Measurements from ENCODE around the gene SLC4A1.

- TF ChIP-seq, protein P1, sequence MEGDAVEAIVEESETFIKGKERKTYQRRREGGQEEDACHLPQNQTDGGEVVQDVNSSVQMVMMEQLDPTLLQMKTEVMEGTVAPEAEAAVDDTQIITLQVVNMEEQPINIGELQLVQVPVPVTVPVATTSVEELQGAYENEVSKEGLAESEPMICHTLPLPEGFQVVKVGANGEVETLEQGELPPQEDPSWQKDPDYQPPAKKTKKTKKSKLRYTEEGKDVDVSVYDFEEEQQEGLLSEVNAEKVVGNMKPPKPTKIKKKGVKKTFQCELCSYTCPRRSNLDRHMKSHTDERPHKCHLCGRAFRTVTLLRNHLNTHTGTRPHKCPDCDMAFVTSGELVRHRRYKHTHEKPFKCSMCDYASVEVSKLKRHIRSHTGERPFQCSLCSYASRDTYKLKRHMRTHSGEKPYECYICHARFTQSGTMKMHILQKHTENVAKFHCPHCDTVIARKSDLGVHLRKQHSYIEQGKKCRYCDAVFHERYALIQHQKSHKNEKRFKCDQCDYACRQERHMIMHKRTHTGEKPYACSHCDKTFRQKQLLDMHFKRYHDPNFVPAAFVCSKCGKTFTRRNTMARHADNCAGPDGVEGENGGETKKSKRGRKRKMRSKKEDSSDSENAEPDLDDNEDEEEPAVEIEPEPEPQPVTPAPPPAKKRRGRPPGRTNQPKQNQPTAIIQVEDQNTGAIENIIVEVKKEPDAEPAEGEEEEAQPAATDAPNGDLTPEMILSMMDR (IDR thresholded peaks at IDR 0.05 in 2 of 3, conservative IDR thresholded peaks at IDR 0.05 in 1 of 3; ENCODE audit: borderline replicate concordance in 1 of 3, insufficient read depth in 1 of 3, low read depth in 2 of 3, low read length in 2 of 3), result no peak
- TF ChIP-seq POLR2A (IDR thresholded peaks at IDR 0.05; ENCODE audit: borderline replicate concordance, extremely low read depth, insufficient read depth, insufficient read length) (no peak), EZH2phosphoT487 (IDR thresholded peaks at IDR 0.05; ENCODE audit: borderline replicate concordance) (no peak), EZH2 (IDR thresholded peaks at IDR 0.05) (no peak), CEBPB (IDR thresholded peaks at IDR 0.05; ENCODE audit: low read depth) (no peak), SIN3A (IDR thresholded peaks at IDR 0.05; ENCODE audit: low read depth) (no peak)
- TF ChIP-seq, protein P2, sequence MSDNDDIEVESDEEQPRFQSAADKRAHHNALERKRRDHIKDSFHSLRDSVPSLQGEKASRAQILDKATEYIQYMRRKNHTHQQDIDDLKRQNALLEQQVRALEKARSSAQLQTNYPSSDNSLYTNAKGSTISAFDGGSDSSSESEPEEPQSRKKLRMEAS (IDR thresholded peaks at IDR 0.05), result no peak
These were observed 51.2 kb downstream of the SLC4A1 start for GRCh38 chr17:44216694-44217093.
